ENCODE data around the gene TK2.

The TK2 gene

GRCh38 chr16:66562409-66562808, 12.5 kb upstream of the TK2 start:
- H3K4me3 ChIP-seq (ENCODE audit: low read length): no peak overlapping the region
- TF ChIP-seq CTCF (conservative IDR thresholded peaks at IDR 0.05; ENCODE audit: low read length): no peak
- DNase-seq (ENCODE audit: low read depth): no peak

- no peak for TF ChIP-seq CTCF (conservative IDR thresholded peaks at IDR 0.05; ENCODE audit: low read length)
- DNase-seq (ENCODE audit: low read depth): no peak
These were observed 11.6 kb upstream of the TK2 start for GRCh38 chr16:66561381-66562080.

GRCh38 chr16:66560107-66560506, 10.2 kb upstream of the TK2 start:
- no peak overlapping the region for H3K4me3 ChIP-seq (ENCODE audit: low read length)
- no peak for DNase-seq (ENCODE audit: low read depth)
- TF ChIP-seq CTCF (conservative IDR thresholded peaks at IDR 0.05; ENCODE audit: low read length): no peak

More at GRCh38 chr16:66561381-66562080, 11.6 kb upstream of the TK2 start:
- H3K4me3 ChIP-seq (ENCODE audit: low read length): no peak overlapping the region

- no peak for DNase-seq (ENCODE audit: low read depth)
- no peak overlapping the region for H3K4me3 ChIP-seq (ENCODE audit: low read length)
- TF ChIP-seq CTCF (conservative IDR thresholded peaks at IDR 0.05; ENCODE audit: low read length): no peak
These were observed 4.6 kb upstream of the TK2 start for GRCh38 chr16:66554495-66554894.

GRCh38 chr16:66554021-66554420, 4.1 kb upstream of the TK2 start:
- H3K4me3 ChIP-seq (ENCODE audit: low read length): no peak overlapping the region
- no peak for DNase-seq (ENCODE audit: low read depth)
- TF ChIP-seq CTCF (conservative IDR thresholded peaks at IDR 0.05; ENCODE audit: low read length): no peak

GRCh38 chr16:66553223-66553622, 3.3 kb upstream of the TK2 start:
- DNase-seq (ENCODE audit: low read depth): no peak
- H3K4me3 ChIP-seq (ENCODE audit: low read length): peak overlapping the region; percentile 90

More at GRCh38 chr16:66553223-66553622, 3.3 kb upstream of the TK2 start:
- TF ChIP-seq CTCF (conservative IDR thresholded peaks at IDR 0.05; ENCODE audit: low read length): no peak

Measured in AG10803 (cell line).